Kidney glomerular epithelial cell (primary cell): ENCODE measurements around the gene VCAN.

Experiments
- DNase-seq: peaks from one replicate; lab custom pipeline; 2025; lab: John Stamatoyannopoulos, UW

The VCAN gene

GRCh38 chr5:83467371-83468035, 4.0 kb upstream of the VCAN start:
- no peak for DNase-seq

GRCh38 chr5:83469075-83469474, 2.5 kb upstream of the VCAN start:
- no peak for DNase-seq

- DNase-seq = no peak
Measured at GRCh38 chr5:83470526-83471404, 779 bp upstream of the VCAN start.

- DNase-seq = no peak
Measured at GRCh38 chr5:83472213-83472507, 616 bp downstream of the VCAN start.

- no peak for DNase-seq
Measured at GRCh38 chr5:83472508-83473345, 1.2 kb downstream of the VCAN start.

GRCh38 chr5:83473346-83474160, 2.0 kb downstream of the VCAN start:
- peak; percentile 95 for DNase-seq

GRCh38 chr5:83474161-83474796, 2.7 kb downstream of the VCAN start:
- DNase-seq = peak; percentile 82

- DNase-seq = no peak
Measured at GRCh38 chr5:83474991-83475390, 3.4 kb downstream of the VCAN start.

- peak; percentile 77 for DNase-seq
Measured at GRCh38 chr5:83475391-83475863, 3.9 kb downstream of the VCAN start.

- peak; percentile 77 for DNase-seq
Measured at GRCh38 chr5:83475935-83476814, 4.6 kb downstream of the VCAN start.

GRCh38 chr5:83482961-83483360, 11.4 kb downstream of the VCAN start:
- DNase-seq = no peak

- DNase-seq = no peak
Measured at GRCh38 chr5:83484294-83484693, 12.8 kb downstream of the VCAN start.

- DNase-seq = no peak
Measured at GRCh38 chr5:83485842-83486241, 14.3 kb downstream of the VCAN start.

GRCh38 chr5:83487155-83487554, 15.6 kb downstream of the VCAN start:
- DNase-seq = peak; percentile 48

GRCh38 chr5:83488271-83488670, 16.7 kb downstream of the VCAN start:
- no peak for DNase-seq

- no peak for DNase-seq
Measured at GRCh38 chr5:83488821-83489220, 17.3 kb downstream of the VCAN start.

- no peak for DNase-seq
Measured at GRCh38 chr5:83490203-83490602, 18.7 kb downstream of the VCAN start.

- no peak for DNase-seq
Measured at GRCh38 chr5:83492331-83492730, 20.8 kb downstream of the VCAN start.

GRCh38 chr5:83493644-83494043, 22.1 kb downstream of the VCAN start:
- DNase-seq = no peak

GRCh38 chr5:83494087-83494620, 22.6 kb downstream of the VCAN start:
- no peak for DNase-seq
